ENCODE measurements around the gene GFI1B.
"Not testable (repeated sequence)": the region's sequence is repeated elsewhere in the genome, so short reads cannot be mapped to it uniquely, and the experiment has no call there.

Gene GFI1B

DNA sequence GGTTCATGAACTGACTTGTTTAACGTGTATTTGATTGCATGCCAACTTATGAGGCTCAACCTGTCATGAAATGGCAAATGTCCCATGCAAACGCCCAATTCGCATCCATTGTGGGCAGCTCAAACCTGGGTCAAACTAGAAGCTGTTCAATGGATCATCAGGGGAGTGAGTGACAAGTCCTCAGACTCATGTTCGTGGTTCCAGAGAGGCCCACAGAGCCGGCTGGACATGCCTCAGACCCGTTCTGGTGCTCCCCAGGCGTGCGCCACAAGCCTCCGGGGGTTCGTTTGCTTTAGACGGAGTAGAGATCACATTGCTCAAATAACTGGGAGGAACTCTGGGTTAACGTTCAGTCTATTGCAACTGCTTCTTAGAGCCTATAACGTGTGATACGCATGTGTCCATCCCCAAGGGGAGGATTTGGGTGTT lies 15.0 kb downstream of the GFI1B start:
- DNase-seq = no peak

- DNase-seq = no peak
These were observed 16.1 kb downstream of the GFI1B start for GRCh38 chr9:132994410-132995120.

GRCh38 chr9:132995121-132995420 lies 16.6 kb downstream of the GFI1B start:
- DNase-seq = no peak

DNA sequence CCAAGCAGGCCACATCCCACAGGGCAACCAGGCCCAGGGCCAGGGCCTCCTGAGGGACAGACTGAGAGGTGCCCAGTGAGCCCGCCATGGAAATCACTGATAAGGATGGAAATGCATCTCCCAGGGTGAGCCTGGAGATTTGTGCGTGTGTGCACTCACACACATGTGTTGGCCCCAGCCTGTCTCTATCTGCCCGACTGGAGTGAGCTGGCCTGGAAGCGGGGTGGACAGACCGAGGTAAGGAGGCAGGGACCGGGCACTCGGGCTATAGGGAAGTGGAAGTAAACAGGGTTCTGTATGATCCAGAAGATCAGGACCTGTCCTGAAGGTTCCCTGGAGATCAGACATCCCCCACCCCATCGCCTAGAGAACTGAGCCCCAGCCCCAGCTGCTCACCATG lies 17.4 kb downstream of the GFI1B start:
- DNase-seq = no peak

- DNase-seq = no peak
These were observed 18.0 kb downstream of the GFI1B start for GRCh38 chr9:132996526-132996925.

- DNase-seq = no peak
These were observed 19.1 kb downstream of the GFI1B start for GRCh38 chr9:132997591-132997990.

- DNase-seq = not testable (repeated sequence)
These were observed 19.7 kb downstream of the GFI1B start for GRCh38 chr9:132998221-132998620.

DNA sequence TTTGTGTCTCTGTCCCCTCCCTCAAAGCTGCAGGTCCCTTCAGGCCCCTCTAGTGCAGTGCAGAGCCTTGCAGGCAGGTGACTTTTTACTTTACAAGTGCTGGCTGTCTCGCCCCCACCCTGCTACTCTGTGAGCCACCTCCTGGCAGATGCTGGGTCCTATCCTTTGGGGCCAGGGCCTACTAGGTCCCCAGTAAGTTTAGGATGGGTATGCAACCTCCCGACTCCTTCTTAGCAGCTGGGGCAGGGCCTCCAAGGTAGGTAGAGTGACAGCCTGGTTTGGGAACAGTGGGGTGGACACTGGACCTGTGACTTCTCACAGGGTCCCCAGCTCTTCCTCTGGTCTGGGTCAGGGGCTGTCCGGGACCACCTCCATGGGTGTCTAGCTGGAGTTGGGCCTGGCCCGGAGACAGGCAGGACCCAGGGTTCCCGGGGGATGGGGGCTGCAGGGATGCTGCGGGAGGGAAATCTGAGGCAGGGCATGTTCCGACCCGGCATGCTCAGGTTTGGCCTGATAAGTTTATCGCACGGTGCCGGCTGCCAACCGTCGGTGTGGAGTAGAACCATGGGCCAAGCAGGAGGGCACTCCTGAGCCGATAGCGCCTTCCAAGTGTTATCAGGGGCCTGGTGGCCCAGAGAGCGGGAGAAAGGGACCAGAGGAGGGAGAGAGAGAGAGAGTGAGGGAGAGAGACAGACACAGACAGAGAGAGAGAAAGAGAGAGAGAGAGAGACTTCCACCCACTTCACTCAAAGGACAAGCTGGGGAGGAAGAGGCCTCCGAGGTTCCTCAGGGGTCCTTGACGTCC lies 20.5 kb downstream of the GFI1B start:
- DNase-seq = no peak

DNA sequence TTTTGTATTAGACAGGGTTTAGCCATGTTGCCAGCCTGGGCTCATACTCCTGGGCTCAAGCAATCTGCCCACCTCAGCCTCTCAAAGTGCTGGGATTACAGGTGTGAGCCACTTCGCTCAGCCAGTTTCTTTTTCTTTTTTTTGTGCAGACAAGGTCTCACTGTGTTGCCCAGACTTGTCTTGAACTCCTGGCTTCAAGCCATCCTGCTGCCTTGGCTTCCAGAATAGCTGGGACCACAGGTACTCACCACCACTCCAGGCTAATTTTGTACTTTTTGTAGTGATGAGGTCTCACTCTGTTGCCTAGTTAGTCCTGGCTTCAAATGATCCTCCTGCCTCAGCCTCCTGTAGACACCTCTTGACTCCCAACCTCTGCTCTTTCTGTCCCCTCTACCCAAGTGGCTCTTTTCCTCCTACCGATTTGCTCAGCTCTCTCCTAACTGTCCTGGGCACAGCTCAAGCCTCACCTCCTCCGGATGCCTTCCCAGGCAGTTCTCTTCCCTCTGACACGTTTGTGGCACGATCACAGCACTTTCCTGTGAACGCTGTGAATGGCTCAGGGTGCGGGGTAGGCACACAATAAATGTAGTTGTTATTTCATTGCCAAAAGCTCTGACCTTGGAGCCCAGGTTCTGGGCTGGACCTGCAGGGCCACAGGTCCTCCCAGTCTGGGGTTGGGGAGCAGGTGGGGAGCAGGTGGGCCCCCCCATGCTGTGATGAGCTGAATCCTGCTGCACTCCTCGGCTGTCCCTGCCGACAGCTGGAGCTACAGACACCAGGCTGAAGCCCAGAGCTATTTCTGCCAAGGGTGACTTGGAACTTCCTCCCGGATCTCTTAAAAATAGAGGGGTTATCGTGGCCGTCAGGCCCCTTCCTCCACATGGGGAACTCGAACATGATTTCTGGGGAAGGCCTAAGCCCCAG lies 23.9 kb downstream of the GFI1B start:
- DNase-seq = no peak

GRCh38 chr9:133003071-133003461 lies 24.6 kb downstream of the GFI1B start:
- DNase-seq = no peak

DNA sequence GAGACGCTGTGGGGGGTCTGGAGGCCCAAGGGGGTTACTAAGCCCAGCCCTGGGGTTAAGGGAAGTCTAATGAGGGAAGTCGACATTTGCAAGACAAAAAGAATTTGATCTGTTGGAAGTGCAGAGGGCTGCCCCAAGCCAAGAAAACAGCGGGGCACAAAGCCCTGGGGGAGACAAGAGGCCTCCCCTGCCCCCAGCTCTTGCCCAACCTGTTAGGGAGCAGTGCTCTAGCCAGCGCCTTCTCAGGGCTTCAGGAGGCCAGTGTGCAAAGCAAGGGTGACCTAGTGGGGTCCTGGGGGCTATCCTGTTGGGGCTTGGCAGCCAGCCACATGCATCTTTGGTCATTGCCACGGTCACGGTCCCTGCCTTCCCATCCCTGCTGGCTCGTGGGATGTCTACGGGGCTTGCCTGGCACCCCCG lies 25.2 kb downstream of the GFI1B start:
- no peak for DNase-seq

DNA sequence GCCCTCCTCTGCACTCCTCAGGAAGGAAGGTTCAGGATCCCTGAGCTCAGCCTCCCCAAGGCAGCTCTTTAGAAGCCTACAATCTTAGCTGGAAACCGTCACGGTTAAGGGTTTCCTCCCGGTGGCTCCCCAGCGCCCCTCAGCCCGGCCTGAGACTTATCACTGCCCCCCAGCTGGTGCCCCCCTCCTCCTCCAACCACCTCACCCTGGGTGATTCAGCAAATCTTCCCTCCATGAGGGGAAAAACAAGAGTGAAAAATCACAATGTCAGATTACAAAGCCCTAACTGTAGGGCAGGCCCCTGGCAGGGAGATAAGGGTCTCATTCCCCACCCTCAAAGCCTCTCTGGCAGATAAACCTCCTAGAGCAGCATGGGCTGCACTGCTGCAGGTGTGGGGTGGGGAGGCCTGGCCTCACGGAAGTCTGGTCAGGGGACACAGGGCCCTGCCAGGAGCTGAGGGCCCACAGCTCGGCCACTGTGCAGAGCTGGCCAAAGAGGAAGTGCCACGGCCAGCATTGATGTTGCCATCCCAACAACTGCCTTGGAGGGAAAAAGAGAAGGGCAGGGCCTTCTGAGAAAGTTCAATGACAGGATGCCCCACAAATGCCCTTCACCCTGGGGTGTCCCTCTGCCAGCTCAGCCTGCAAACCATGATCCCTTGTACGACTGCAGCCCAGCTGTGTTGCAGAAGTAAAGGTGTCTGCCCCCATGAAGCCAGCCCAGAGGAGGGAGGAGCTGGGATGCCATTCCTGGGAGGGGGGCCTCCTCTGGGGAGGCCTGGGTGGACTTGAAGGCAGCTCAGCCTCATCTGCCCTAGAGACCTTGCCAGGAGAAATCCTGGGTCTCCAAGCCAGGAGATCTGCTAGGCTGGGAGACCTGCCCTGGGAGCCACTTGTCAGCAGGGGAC lies 25.9 kb downstream of the GFI1B start:
- peak; percentile 42 to 57 for DNase-seq

- no peak for DNase-seq
These were observed 26.7 kb downstream of the GFI1B start for GRCh38 chr9:133004999-133005760.

- no peak for DNase-seq
These were observed 27.5 kb downstream of the GFI1B start for GRCh38 chr9:133005957-133006356.

- no peak for DNase-seq
These were observed 28.3 kb downstream of the GFI1B start for GRCh38 chr9:133006731-133007352.

GRCh38 chr9:133008406-133008805 lies 29.9 kb downstream of the GFI1B start:
- no peak for DNase-seq

- DNase-seq = no peak
These were observed 30.3 kb downstream of the GFI1B start for GRCh38 chr9:133008824-133009223.

GRCh38 chr9:133009906-133010582 lies 31.6 kb downstream of the GFI1B start:
- no peak for DNase-seq

DNA sequence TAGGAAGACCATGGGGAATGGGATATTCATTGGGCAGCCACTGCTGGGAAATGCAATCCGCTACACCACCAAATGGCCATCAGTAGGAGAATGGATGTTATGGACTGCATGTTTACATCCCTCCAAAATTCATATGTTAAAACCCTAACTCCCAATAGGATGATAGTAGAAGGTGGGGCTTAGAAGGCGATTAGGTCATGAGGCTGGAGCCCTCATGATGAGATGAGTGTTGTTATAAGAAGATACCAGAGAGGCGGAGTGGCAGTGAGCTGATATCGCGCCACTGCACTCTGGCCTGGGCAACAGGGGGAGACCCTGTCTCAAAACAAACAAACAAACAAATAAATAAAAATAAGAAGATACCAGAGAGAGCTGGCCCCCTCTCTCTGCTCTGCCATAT lies 36.2 kb downstream of the GFI1B start:
- DNase-seq = no peak

GRCh38 chr9:133023117-133023890 lies 44.8 kb downstream of the GFI1B start:
- peak in 1 of 2 experiments; percentile 16 for DNase-seq
